NCI-H526 treated with DMSO at 0.1 percent for 48 hours (cell line): ENCODE data around the gene LY9.
"Not testable (repeated sequence)": the region's sequence is repeated elsewhere in the genome, so short reads cannot be mapped to it uniquely, and the experiment has no call there.

ENCODE experiments used
- DNase-seq: peaks from one replicate; lab custom pipeline; 2025; lab: John Stamatoyannopoulos, UW

LY9 gene

GRCh38 chr1:160774886-160775719 lies 20.9 kb upstream of the LY9 start:
- DNase-seq = no peak

GRCh38 chr1:160776178-160776577 lies 19.8 kb upstream of the LY9 start:
- no peak for DNase-seq

- DNase-seq = peak; percentile 53
These were observed 18.4 kb upstream of the LY9 start for GRCh38 chr1:160777486-160778089.

- no peak for DNase-seq
These were observed 17.0 kb upstream of the LY9 start for GRCh38 chr1:160778976-160779375.

- DNase-seq = no peak
These were observed 16.2 kb upstream of the LY9 start for GRCh38 chr1:160779626-160780397.

- no peak for DNase-seq
These were observed 15.6 kb upstream of the LY9 start for GRCh38 chr1:160780398-160780755.

- DNase-seq = peak; percentile 84
These were observed 14.7 kb upstream of the LY9 start for GRCh38 chr1:160781186-160781766.

- no peak for DNase-seq
These were observed 13.9 kb upstream of the LY9 start for GRCh38 chr1:160781914-160782689.

GRCh38 chr1:160782988-160783765 lies 12.8 kb upstream of the LY9 start:
- DNase-seq = not testable (repeated sequence)

GRCh38 chr1:160789051-160789701 lies 6.8 kb upstream of the LY9 start:
- no peak for DNase-seq

GRCh38 chr1:160789702-160790611 lies 6.0 kb upstream of the LY9 start:
- no peak for DNase-seq

GRCh38 chr1:160794376-160794775 lies 1.6 kb upstream of the LY9 start:
- DNase-seq = no peak

GRCh38 chr1:160797271-160797709 lies 1.3 kb downstream of the LY9 start:
- no peak for DNase-seq

- DNase-seq = no peak
These were observed 1.9 kb downstream of the LY9 start for GRCh38 chr1:160797861-160798273.

GRCh38 chr1:160798439-160798838 lies 2.5 kb downstream of the LY9 start:
- DNase-seq = no peak

GRCh38 chr1:160799641-160800040 lies 3.7 kb downstream of the LY9 start:
- no peak for DNase-seq

- DNase-seq = no peak
These were observed 4.2 kb downstream of the LY9 start for GRCh38 chr1:160800142-160800541.

GRCh38 chr1:160800645-160801408 lies 4.9 kb downstream of the LY9 start:
- no peak for DNase-seq
